ENCODE data around the gene SLC25A17. TPM values are rescaled to one million over a fixed set of nuclear protein-coding genes. Genes with fewer than 3 reads are reported as not detected.
"Not testable (repeated sequence)": the region's sequence is repeated elsewhere in the genome, so short reads cannot be mapped to it uniquely, and the experiment has no call there.

Gene SLC25A17
- total RNA-seq, 2 donors from 2014 or later: 19.4 to 40.9 TPM

GRCh38 chr22:40727964-40728615 is 91.1 kb downstream of the SLC25A17 start:
- Mint-ChIP-seq H3K36me3 (ENCODE audit: low read depth) (no peaks in the 10 kb centered on the region), H3K27ac (peak overlapping the region; percentile 94), H3K9me3 (no peaks in the 10 kb centered on the region), H3K4me1 (peaks cover 39% of the 10 kb centered on the region), H3K4me3 (peak overlapping the region; percentile 83), H3K27me3 (no peaks in the 10 kb centered on the region)
- no peak for ATAC-seq (replicated peaks)

DNA sequence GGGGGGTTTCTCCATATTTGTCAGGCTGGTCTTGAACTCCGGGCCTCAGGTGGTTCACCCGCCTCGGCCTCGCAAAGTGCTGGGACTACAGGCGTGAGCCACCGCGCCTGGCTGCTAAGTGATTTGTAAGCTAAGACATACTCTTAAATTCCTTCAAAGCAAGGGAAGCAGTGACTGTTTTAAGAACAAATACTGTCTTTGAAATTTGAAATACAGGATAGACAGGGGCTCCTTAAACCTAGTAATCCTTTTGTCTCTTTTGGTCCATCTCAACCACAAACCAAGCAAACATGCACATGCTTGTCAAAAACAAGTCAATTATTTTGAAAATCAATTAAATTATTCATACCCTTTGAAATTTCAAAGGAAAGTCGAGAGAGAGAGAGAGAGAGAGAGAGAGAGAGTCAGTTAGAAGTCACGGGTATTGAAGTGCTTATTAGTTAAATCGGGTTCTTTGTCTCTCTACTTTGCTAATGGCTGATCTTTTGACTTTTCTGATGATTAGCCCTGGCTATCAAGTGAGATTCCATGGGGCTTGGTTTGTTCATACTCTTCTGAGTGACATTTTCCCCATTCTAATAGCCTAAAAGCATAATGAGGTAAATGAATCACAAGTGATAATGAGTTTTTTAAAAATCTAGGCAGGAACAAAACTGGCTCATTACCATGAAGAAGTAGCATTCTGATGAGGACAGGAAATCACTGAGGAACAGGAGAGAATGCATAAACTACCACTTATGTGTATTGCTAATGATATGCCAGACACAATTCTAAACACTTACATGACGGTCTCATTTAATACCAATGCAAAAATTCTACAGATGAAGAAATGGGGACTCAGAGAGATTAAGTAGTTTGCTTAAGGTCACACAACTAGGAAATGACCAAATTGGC is 91.8 kb downstream of the SLC25A17 start:
- H3K4me1 Mint-ChIP-seq: peaks cover 31% of the 10 kb centered on the region
- peak; percentile 41 for ATAC-seq (replicated peaks)
- H3K27me3 Mint-ChIP-seq: no peaks in the 10 kb centered on the region
- H3K36me3 Mint-ChIP-seq (ENCODE audit: low read depth): no peaks in the 10 kb centered on the region
- peak overlapping the region; percentile 94 for H3K27ac Mint-ChIP-seq
- no peaks in the 10 kb centered on the region for H3K9me3 Mint-ChIP-seq
- H3K4me3 Mint-ChIP-seq: peak overlapping the region; percentile 83

DNA sequence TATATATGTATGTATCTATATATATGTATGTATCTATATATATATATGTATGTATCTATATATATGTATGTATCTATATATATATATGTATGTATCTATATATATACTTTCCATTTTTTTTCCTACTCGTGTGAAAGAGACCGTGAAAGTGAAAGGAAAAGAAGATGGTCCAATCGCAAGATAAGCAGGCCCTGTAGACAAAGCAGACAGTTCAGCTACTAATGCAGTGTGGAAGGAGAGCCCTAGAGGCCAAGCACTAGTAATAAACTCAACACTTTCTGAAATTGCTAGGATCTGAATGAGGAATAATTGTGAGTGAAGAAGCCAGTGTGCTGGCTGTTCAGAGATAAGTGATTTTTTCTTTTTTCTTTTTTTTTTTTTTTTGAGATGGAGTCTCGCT is 92.6 kb downstream of the SLC25A17 start:
- H3K4me1 Mint-ChIP-seq: peaks cover 27% of the 10 kb centered on the region
- ATAC-seq (replicated peaks): peak; percentile 42
- no peaks in the 10 kb centered on the region for H3K36me3 Mint-ChIP-seq (ENCODE audit: low read depth)
- no peaks in the 10 kb centered on the region for H3K27me3 Mint-ChIP-seq
- H3K27ac Mint-ChIP-seq: peak overlapping the region; percentile 94
- peak overlapping the region; percentile 83 for H3K4me3 Mint-ChIP-seq
- no peaks in the 10 kb centered on the region for H3K9me3 Mint-ChIP-seq

GRCh38 chr22:40723396-40723933 is 95.7 kb downstream of the SLC25A17 start:
- Mint-ChIP-seq H3K27ac (no peak overlapping the region), H3K27me3 (no peaks in the 10 kb centered on the region), H3K9me3 (no peaks in the 10 kb centered on the region), H3K4me1 (peaks cover 18% of the 10 kb centered on the region), H3K36me3 (ENCODE audit: low read depth) (no peaks in the 10 kb centered on the region), H3K4me3 (no peak overlapping the region)
- ATAC-seq (replicated peaks): no peak

GRCh38 chr22:40721266-40721665 is 97.9 kb downstream of the SLC25A17 start:
- ATAC-seq (replicated peaks): no peak
- Mint-ChIP-seq H3K9me3 (no peaks in the 10 kb centered on the region), H3K4me3 (no peak overlapping the region), H3K4me1 (peaks cover 4% of the 10 kb centered on the region), H3K27ac (no peak overlapping the region), H3K36me3 (ENCODE audit: low read depth) (no peaks in the 10 kb centered on the region), H3K27me3 (no peaks in the 10 kb centered on the region)

- Mint-ChIP-seq H3K27ac (no peak overlapping the region), H3K27me3 (no peaks in the 10 kb centered on the region), H3K4me1 (peaks cover 4% of the 10 kb centered on the region), H3K9me3 (no peaks in the 10 kb centered on the region), H3K4me3 (no peak overlapping the region), H3K36me3 (ENCODE audit: low read depth) (no peaks in the 10 kb centered on the region)
- ATAC-seq (replicated peaks): no peak
Measured at GRCh38 chr22:40720538-40721256, 98.4 kb downstream of the SLC25A17 start.

DNA sequence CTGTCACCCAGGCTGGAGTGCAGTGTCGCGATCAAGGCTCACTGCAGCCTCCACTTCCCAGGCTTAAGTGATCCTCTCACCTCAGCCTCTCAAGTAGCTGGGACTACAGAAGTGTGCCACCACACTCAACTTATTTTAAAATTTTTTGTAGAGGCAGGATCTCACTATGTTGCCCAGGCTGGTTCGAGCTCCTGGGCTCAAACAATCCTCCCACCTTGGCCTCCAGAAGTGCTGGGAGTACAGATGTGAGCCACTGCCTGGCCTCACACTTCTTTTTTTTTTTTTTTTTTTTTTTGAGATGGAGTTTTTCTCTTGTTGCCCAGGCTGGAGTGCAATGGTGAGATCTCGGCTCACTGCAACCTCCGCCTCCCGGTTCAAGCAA is 99.0 kb downstream of the SLC25A17 start:
- not testable (repeated sequence) for H3K27me3 Mint-ChIP-seq; H3K9me3 Mint-ChIP-seq; H3K4me1 Mint-ChIP-seq; H3K36me3 Mint-ChIP-seq (ENCODE audit: low read depth); ATAC-seq (replicated peaks); H3K4me3 Mint-ChIP-seq; H3K27ac Mint-ChIP-seq

Other genes starting within 250 kb of the SLC25A17 start
- gene MRTFA, start 182.6 kb downstream of the SLC25A17 start, total RNA-seq: 10 to 100 TPM; 38.5 to 57.4 TPM
- not detected for gene MCHR1, start 139.9 kb downstream of the SLC25A17 start, total RNA-seq
- gene ST13, start 37.3 kb upstream of the SLC25A17 start, total RNA-seq: 100 to 1,000 TPM; 224 to 229 TPM
- gene XPNPEP3, start 37.8 kb upstream of the SLC25A17 start, total RNA-seq: 10 to 100 TPM; 11.9 to 15.7 TPM
- gene DNAJB7, start 42.8 kb upstream of the SLC25A17 start, total RNA-seq: not detected
- 10 to 100 TPM; 70.8 to 93.0 TPM for gene RBX1, start 132.0 kb upstream of the SLC25A17 start, total RNA-seq